H1 (cell line): ENCODE measurements around the gene PDE1C. TPM values are rescaled to one million over a fixed set of nuclear protein-coding genes. Genes with fewer than 3 reads are reported as not detected.

Source experiments
- CTCF ChIA-PET: fragments of 300-600 bp; sonication (Branson Sonifier 250); formaldehyde crosslinking; loops from one replicate; lab custom pipeline; 2021; ENCODE audit not compliant: partially characterized antibody; lab: Charles Lee
- POLR2A ChIA-PET: fragments of 300-600 bp; sonication (Branson Sonifier 250); formaldehyde crosslinking; loops from one replicate; lab custom pipeline; 2021; ENCODE audit warnings: inconsistent platforms; ENCODE audit not compliant: partially characterized antibody; lab: Charles Lee
- DNase-seq, 2 experiments: peaks; one replicate each; pipeline versions ENCODE4 v3.0.0 to v3.0.0-alpha.2; 2010 to 2022; ENCODE audit warnings: low spot score in 2 of 2, low read depth in 1 of 2, mixed read lengths in 1 of 2
- FAIRE-seq: peaks from 2 replicates; lab custom pipeline; 2011; peaks lifted over from hg19 to GRCh38; lab: Jason Lieb, UNC
- H2AFZ ChIP-seq: 2 replicates; pipeline ENCODE4 v1.8.1; 2012; ENCODE audit warnings: low read length, inconsistent platforms
- H2AK5ac ChIP-seq: 2 replicates; pipeline ENCODE4 v1.6.1; 2013; ENCODE audit warnings: low read depth, low read length
- H2BK120ac ChIP-seq: replicated peaks from 2 replicates; pipeline ENCODE3; 2013; ENCODE audit warnings: low read depth, low read length, inconsistent platforms
- H2BK12ac ChIP-seq: 2 replicates; pipeline ENCODE4 v1.6.1; 2013; ENCODE audit warnings: low read depth, low read length
- H2BK15ac ChIP-seq: 2 replicates; pipeline ENCODE4 v1.6.1; 2013; ENCODE audit warnings: low read length
- H2BK20ac ChIP-seq: 2 replicates; pipeline ENCODE4 v1.6.1; 2013; ENCODE audit warnings: low read length
- H2BK5ac ChIP-seq: 2 replicates; pipeline ENCODE4 v1.6.1; 2013; ENCODE audit warnings: low read depth, low read length
- H3K14ac ChIP-seq: 2 replicates; pipeline ENCODE4 v1.6.1; 2013; ENCODE audit warnings: inconsistent platforms; ENCODE audit not compliant: insufficient read length
- H3K18ac ChIP-seq: 2 replicates; pipeline ENCODE4 v1.6.1; 2013; ENCODE audit warnings: low read length; ENCODE audit errors: extremely low read depth
- H3K23ac ChIP-seq: 2 replicates; pipeline ENCODE4 v1.6.1; 2013; ENCODE audit warnings: inconsistent platforms; ENCODE audit not compliant: insufficient read length
- H3K23me2 ChIP-seq: 2 replicates; pipeline ENCODE4 v1.6.1; 2013; ENCODE audit warnings: low read depth, low read length
- H3K27ac ChIP-seq: 2 replicates; pipeline ENCODE4 v1.6.1; 2011; ENCODE audit warnings: low read depth, low read length, inconsistent platforms
- H3K27me3 ChIP-seq, 4 experiments: replicated peaks in 1 of 4; 1 replicate in 1 of 4; 2 replicates in 3 of 4; pipeline versions ENCODE4 v1.6.1 to v1.8.1; 2011 to 2013; ENCODE audit warnings: low read length in 3 of 4, mild to moderate bottlenecking in 3 of 4, inconsistent platforms in 2 of 4, mixed read lengths in 2 of 4, moderate library complexity in 1 of 4; ENCODE audit not compliant: control insufficient read depth in 3 of 4, insufficient read depth in 3 of 4; ENCODE audit errors: extremely low read depth in 1 of 4
- H3K36me3 ChIP-seq, 4 experiments: 2 replicates each; pipeline versions ENCODE4 v1.6.1 to v1.8.1; 2011 to 2013; ENCODE audit warnings: mild to moderate bottlenecking in 4 of 4, low read length in 3 of 4, moderate library complexity in 2 of 4, control low read depth in 1 of 4, inconsistent platforms in 1 of 4; ENCODE audit not compliant: insufficient read depth in 4 of 4, control insufficient read depth in 2 of 4
- H3K4ac ChIP-seq: replicated peaks from 2 replicates; pipeline ENCODE3; 2013; ENCODE audit warnings: low read length, low read depth, mixed read lengths, inconsistent platforms; ENCODE audit not compliant: insufficient read length
- H3K4me1 ChIP-seq, 4 experiments: replicated peaks in 1 of 4; 1 replicate in 1 of 4; 2 replicates in 3 of 4; pipeline versions ENCODE4 v1.6.1 to v1.8.1; 2011 to 2013; ENCODE audit warnings: low read length in 3 of 4, inconsistent platforms in 2 of 4, mixed read lengths in 1 of 4; ENCODE audit not compliant: insufficient read depth in 4 of 4, control insufficient read depth in 3 of 4
- H3K4me2 ChIP-seq, 2 experiments: 2 replicates each; pipeline versions ENCODE4 v1.6.1 to v1.8.1; 2011 to 2013; ENCODE audit warnings: low read depth in 2 of 2, low read length in 2 of 2, control low read depth in 1 of 2, inconsistent platforms in 1 of 2, mild to moderate bottlenecking in 1 of 2; ENCODE audit not compliant: insufficient read depth in 1 of 2
- H3K4me3 ChIP-seq, 4 experiments: fragments of 200-600, 300-600 bp in 1 of 4; sonication (generic), shearing (Covaris generic), sonication (Bioruptor Twin) in 1 of 4; 2 replicates each; pipeline versions ENCODE4 v1.5.1 to v1.8.1; 2011 to 2016; ENCODE audit warnings: low read length in 4 of 4, low read depth in 3 of 4, control low read depth in 2 of 4, inconsistent platforms in 2 of 4, mild to moderate bottlenecking in 2 of 4, mixed read lengths in 1 of 4, moderate library complexity in 1 of 4; ENCODE audit not compliant: insufficient read depth in 2 of 4; ENCODE audit errors: extremely low read depth in 1 of 4
- H3K56ac ChIP-seq: replicated peaks from 2 replicates; pipeline ENCODE3; 2013; ENCODE audit warnings: low read depth, mild to moderate bottlenecking, mixed read lengths, low read length, inconsistent platforms; ENCODE audit not compliant: insufficient read length
- H3K79me1 ChIP-seq: 2 replicates; pipeline ENCODE4 v1.6.1; 2013; ENCODE audit warnings: low read depth, low read length, control low read depth
- H3K79me2 ChIP-seq, 2 experiments: 2 replicates each; pipeline versions ENCODE4 v1.6.1 to v1.8.1; 2012 to 2013; ENCODE audit warnings: low read length in 2 of 2, mild to moderate bottlenecking in 2 of 2, inconsistent platforms in 1 of 2; ENCODE audit not compliant: insufficient read depth in 2 of 2, control insufficient read depth in 1 of 2
- H3K9ac ChIP-seq, 4 experiments: replicated peaks in 1 of 4; 1 replicate in 1 of 4; 2 replicates in 3 of 4; pipeline versions ENCODE4 v1.6.1 to v1.8.1; 2011 to 2013; ENCODE audit warnings: low read depth in 3 of 4, low read length in 3 of 4, control low read depth in 2 of 4, mild to moderate bottlenecking in 2 of 4, moderate library complexity in 2 of 4, inconsistent platforms in 1 of 4; ENCODE audit errors: extremely low read depth in 1 of 4
- H3K9me3 ChIP-seq, 2 experiments: 2 replicates each; pipeline versions ENCODE4 v1.6.1 to v1.8.1; 2012 to 2013; ENCODE audit warnings: mild to moderate bottlenecking in 2 of 2, moderate library complexity in 2 of 2, control low read depth in 1 of 2, inconsistent platforms in 1 of 2, low read depth in 1 of 2, low read length in 1 of 2, mixed read lengths in 1 of 2; ENCODE audit not compliant: insufficient read depth in 2 of 2
- H4K20me1 ChIP-seq, 2 experiments: replicated peaks in 1 of 2; 2 replicates each; pipeline versions ENCODE3 to v1.8.1; 2011 to 2013; ENCODE audit warnings: inconsistent platforms in 2 of 2, low read length in 2 of 2, mild to moderate bottlenecking in 1 of 2; ENCODE audit not compliant: insufficient read depth in 2 of 2, control insufficient read depth in 1 of 2
- H4K5ac ChIP-seq: 2 replicates; pipeline ENCODE4 v1.6.1; 2013; ENCODE audit warnings: low read length, low read depth, mixed read lengths, inconsistent platforms; ENCODE audit not compliant: insufficient read length
- H4K8ac ChIP-seq: 2 replicates; pipeline ENCODE4 v1.8.0; 2013; ENCODE audit warnings: mild to moderate bottlenecking, moderate library complexity, low read length, inconsistent platforms; ENCODE audit not compliant: insufficient read depth; ENCODE audit errors: extremely low read depth
- H4K91ac ChIP-seq: replicated peaks from 2 replicates; pipeline ENCODE3; 2013; ENCODE audit warnings: low read length, mixed read lengths, inconsistent platforms; ENCODE audit not compliant: insufficient read length
- CEBPB ChIP-seq: IDR thresholded peaks from 2 replicates; pipeline ENCODE4 v1.6.1; 2012; ENCODE audit warnings: low read depth, low read length
- CHD2 ChIP-seq: IDR thresholded peaks from 2 replicates; pipeline ENCODE4 v1.6.1; 2012; ENCODE audit warnings: low read length, improper control_type of control experiment
- EGR1 ChIP-seq: IDR thresholded peaks from 2 replicates; pipeline ENCODE4 v1.6.1; 2011; ENCODE audit warnings: low read depth, low read length, borderline replicate concordance
- POU5F1 ChIP-seq: IDR thresholded peaks from 2 replicates; pipeline ENCODE4 v1.6.1; 2011; ENCODE audit warnings: low read depth, mild to moderate bottlenecking, low read length, moderate library complexity
- SIRT6 ChIP-seq: IDR thresholded peaks from one replicate; pipeline ENCODE4 v1.7.1; 2012; ENCODE audit warnings: low read length, inconsistent platforms
- TEAD4 ChIP-seq: IDR thresholded peaks from 2 replicates; pipeline ENCODE4 v1.6.1; 2012; ENCODE audit warnings: low read depth, low read length, inconsistent platforms, mixed read lengths
- WGBS, 2 experiments: shearing (Covaris generic) in 1 of 2; methylation state at CpG; one replicate each; pipeline versions ENCODE4 v1.1.6 to v1.1.7; 2013 to 2015; ENCODE audit warnings: low lambda C conversion rate in 2 of 2, mixed read lengths in 2 of 2, inconsistent platforms in 1 of 2, low coverage in 1 of 2, missing lambda C conversion rate in 1 of 2; ENCODE audit not compliant: insufficient replicate concordance in 2 of 2, insufficient coverage in 1 of 2, insufficient read length in 1 of 2; ENCODE audit errors: extremely low coverage in 1 of 2, missing lambda C conversion rate in 1 of 2; 5-methylcytosine and 5-hydroxymethylcytosine counted together
- polyA plus RNA-seq, 7 experiments: library from polyadenylated mRNA; depleted of rRNA in 3 of 7; stranded (reverse) in 5 of 7; unstranded in 2 of 7; fragments of >200 nt in 5 of 7; fragments of 200-250 nt in 2 of 7; gene quantifications; 1 replicate in 5 of 7; 2 replicates in 1 of 7; 4 replicates in 1 of 7; pipeline versions ENCODE4 v1.2.1 to v1.2.3, GENCODE V29; 2011 to 2013; ENCODE audit warnings: missing spikeins in 2 of 7, mixed read lengths in 2 of 7
- total RNA-seq: library from RNA; stranded (reverse); fragmentation: NEBNext Ultra II Directional; extraction: Animal tissue kit (Norgen Biotek cat#: 25700); gene quantifications from 2 replicates; pipeline ENCODE4 v1.2.1, GENCODE V29; 2021

PDE1C gene
- total and polyA plus RNA-seq, 2 of the 8 experiments (the other 6 are each of a cell fraction or from before 2014, with no cell fraction given) = 0.11 to 1.1 TPM

- H3K23me2 ChIP-seq = no peaks in the 10 kb centered on the region
- no peaks in the 10 kb centered on the region for H3K27me3 ChIP-seq
- DNase-seq = no peak
- 92% methylated on average over 2 of the region's 2 CpGs; no CpG with 5 or more reads in 1 of the 2 experiments for whole genome bisulfite sequencing, 2 experiments
- H2BK120ac ChIP-seq = no peak overlapping the region
- no peak for FAIRE-seq
- H3K4me3 ChIP-seq = no peak overlapping the region
- H3K14ac ChIP-seq = no peak overlapping the region
- H3K18ac ChIP-seq = no peak overlapping the region
- no peak overlapping the region for H2AK5ac ChIP-seq
- no peak overlapping the region for H4K91ac ChIP-seq
- H2AFZ ChIP-seq = no peak overlapping the region
- H2BK12ac ChIP-seq = no peak overlapping the region
- no peak overlapping the region for H3K56ac ChIP-seq
- H2BK20ac ChIP-seq = no peak overlapping the region
- H4K5ac ChIP-seq = no peak overlapping the region
- ChIA-PET POLR2A (no interaction called here), CTCF (interaction anchor here (0.6 to 1.0 kb wide), 2 partner anchors 30 to 158 kb away, joined by 3 to 4 read pairs; no protein-coding TSS in a partner anchor)
- H4K20me1 ChIP-seq = no peaks in the 10 kb centered on the region
- H3K79me1 ChIP-seq = no peaks in the 10 kb centered on the region
- peaks cover 0 to 3% (median 0%) of the 10 kb centered on the region in 4 experiments; a peak in 2 of 7 replicates for H3K4me1 ChIP-seq
- no peak overlapping the region for H3K4me2 ChIP-seq
- no peak overlapping the region for H2BK15ac ChIP-seq
- no peaks in the 10 kb centered on the region for H3K79me2 ChIP-seq
- H3K27ac ChIP-seq = no peak overlapping the region
- H3K9me3 ChIP-seq = no peaks in the 10 kb centered on the region
- H3K4ac ChIP-seq = no peak overlapping the region
- H4K8ac ChIP-seq = no peak overlapping the region
- no peak overlapping the region for H3K9ac ChIP-seq
- no peaks in the 10 kb centered on the region for H3K36me3 ChIP-seq
- H3K23ac ChIP-seq = no peak overlapping the region
- no peak overlapping the region for H2BK5ac ChIP-seq
- TF ChIP-seq SIRT6 (no peak), CEBPB (no peak), TEAD4 (no peak), EGR1 (no peak), POU5F1 (no peak), CHD2 (no peak)
Observed at GRCh38 chr7:31953432-31953831, 116.8 kb downstream of the PDE1C start.
